ENCODE results near the gene JHY.

JHY gene

DNA sequence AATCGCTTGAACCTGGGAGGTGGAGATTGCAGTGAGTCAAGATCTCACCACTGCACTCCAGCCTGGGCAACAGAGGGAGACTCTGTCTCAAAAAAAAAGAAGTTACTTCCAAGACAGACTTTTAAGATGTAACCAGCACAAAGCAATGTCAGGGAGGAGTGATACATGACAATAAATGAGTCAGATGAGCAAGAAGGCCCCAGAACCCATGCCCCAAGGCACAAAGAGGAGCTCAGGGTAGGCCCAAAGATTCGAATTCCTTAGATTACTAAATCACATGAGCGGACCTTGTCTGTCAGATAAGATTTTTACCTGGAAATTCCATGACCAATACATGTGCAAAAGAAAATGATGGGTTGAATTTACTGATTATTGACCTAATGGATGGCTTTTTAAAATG lies 10.5 kb upstream of the JHY start:
- DNase-seq = no peak

DNA sequence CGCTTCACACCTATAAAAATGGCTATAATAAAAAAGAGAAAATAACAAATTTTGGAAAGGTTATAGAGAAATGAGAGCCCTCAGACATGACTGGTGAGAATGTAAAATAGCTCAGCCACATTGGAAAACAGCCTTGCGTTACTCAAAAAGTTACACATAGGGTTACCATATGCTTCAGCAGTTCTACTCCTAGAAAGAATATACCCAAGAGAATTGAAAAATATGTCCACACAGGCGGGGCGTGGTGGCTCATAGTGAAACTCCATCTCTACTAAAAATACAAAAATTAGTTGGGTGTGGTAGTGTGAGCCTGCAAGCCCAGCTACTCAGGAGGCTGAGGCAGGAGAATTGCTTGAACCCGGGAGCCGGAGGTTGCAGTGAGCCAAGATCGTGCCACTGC lies 7.6 kb upstream of the JHY start:
- no peak for DNase-seq

DNA sequence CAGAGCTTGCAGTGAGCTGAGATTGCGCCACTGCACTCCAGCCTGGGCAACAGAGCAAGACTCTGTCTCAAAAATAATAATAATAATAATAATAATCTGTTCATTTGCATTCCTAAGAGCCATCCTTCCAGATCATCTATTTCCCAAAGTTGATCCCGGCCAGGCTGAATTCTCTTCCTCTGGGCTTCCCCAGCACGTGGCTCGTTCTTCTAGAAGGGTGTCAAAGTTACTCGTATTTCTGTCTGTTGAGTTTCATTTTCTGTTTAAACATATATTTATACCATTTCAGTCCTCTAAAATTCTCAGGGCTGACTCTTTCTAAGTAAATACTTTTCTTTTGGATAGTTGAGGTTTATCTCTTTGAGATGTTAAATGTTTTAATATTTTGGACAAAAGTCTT lies 4.8 kb upstream of the JHY start:
- no peak for DNase-seq

DNA sequence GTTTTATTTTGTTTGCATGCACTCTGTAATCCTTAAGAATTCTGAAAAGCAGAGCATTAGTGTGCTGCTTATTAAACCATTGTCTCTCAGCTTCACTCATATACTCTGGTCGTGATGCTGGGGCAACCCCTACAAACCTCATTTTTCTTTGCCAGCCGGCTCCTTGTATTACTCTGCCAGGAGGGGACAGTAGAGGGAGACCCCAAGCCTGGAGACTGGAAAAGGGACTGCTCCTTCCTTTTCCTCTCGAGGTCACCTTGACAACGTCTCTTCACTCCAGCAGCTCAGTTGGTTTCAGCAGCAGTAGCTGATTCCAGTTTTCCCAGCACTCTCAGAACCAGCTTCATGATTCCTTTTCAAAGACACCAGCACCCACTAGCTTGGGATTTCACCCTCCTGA lies 2.8 kb upstream of the JHY start:
- DNase-seq = no peak

DNA sequence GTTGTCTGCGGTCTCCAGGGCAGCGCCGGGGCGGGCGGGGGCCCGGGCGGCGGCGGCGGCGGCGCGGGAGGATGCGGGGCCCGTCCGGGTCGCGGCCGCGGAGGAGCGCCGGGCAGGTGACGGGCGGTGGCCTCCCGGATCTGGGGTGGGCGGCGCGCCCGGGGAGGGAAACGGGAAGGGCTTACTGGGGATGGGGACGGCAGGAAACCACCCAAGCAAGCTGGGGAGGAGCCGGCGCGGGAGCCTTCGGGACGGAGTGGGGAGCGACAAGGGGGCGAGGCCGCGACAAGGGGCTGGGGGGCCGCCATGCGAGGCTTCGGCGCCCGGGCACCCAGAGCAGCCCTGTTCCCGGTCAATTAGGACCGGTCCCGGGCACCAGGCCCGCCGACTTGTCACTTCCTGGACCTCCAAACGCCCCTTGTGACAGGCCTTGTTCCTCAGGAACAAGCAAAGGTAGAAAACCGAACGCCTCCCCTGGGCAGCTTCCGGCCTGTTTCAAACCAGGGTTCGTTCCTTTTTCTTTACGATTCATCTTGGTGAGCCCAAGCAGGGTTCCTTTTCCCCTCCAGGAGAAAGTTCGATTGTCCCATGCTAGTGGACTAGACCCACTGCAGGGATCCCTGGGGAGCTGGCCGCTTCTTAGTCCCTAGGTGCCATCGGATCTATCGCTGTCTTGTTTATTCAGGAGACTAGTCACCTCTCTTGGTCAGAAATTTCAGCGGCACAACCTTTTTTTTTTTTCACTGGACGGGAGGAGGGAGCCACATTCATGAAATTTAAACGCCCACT lies 492 bp downstream of the JHY start:
- DNase-seq = no peak

DNA sequence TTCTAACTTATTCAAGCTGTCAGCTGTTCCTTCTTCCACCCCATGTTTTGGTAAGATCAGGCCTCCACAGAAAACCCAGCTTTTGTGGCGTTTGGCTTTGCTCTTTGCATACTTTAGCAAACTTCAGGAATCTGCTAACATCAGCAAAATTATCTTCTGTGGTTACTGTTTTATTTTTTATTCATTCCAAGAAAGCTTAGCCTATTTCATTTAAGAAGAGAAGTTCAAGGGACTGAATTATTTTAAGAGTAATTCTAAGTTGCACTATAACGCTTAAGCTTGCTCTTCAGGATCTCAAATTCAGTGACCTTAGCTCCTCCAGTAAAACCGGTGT lies 1.1 kb downstream of the JHY start:
- DNase-seq = no peak

DNA sequence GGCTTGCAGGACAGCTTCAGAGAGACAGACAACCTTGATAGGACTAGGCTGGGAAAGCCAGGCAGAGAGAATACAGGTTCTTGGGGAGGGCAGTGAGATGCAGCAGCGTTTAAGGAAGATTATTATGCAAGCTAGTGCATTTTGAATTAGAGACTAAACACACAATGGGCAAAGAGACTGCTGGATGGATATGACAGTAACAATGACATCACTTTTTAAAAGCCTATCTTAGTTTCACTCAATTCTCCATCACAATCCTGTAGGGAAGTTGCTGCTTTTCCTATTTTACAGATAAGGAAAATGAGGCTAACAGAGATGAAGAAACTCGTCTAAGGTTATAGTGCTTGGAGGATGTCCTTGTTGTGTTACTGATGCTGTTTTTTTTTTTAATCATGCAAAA lies 5.6 kb downstream of the JHY start:
- DNase-seq = no peak

DNA sequence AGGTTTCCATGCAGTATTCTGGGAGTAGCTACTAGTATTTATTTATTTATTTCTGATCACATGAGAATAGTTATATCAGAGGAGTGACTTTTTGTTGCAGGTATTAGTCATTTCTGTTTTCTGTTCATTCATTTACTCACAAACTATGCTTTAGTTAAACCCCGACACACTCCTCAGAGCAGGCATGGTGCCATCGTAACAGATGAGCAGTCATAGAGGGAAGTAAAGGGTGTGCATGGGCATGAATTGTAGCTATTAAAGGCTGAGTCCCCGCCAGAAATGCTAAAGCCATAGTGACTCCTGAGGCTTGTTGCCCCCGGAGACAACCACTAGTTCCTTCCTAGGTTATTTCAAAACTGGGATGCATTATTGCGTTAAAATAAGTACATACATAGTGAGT lies 10.6 kb downstream of the JHY start:
- no peak for DNase-seq

DNA sequence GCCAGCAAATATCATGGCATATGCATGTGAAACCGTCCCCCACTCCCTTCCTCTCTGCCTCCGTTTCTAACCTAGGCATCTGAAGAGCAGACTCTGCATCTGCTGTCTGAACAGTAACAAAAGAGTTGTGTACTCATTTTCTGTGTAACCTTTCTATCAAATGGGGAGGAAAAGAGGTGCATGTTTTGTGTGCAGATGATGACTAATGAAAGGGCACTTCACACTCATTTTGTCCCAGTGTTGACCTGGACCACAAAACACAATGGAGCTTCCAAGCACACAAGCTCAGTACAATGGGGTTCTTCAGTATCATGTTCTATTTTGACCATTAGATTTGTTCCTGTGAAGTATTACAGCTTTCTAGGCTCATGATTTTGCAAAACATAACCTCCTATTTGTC lies 13.0 kb downstream of the JHY start:
- DNase-seq = no peak

DNA sequence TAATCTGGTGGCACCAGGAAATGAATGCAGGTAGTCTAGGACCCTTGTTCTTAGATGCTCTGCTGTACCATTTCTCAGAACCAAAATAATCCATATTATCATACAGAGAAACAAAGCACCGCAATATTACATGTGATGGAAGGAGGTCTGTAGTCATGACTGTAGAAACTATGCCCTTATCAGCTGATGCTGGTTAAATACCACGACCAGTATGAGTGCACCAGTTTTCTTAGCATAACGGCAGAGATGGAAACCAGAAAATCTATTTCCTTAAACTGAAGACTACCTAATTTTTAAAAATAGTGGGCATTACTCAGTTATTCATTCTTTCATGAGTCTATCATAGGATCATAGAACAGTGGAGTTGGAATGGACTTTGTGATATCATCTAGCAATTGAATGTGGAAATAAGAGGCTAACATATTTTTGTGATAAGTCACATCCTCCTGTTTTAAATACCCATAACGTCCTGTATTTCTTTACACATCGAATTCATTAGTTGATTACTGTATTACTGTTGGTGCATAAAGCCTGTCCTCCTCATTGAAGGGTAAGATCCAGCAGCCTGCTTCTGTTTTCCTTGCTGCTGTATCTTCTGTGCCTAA lies 15.1 kb downstream of the JHY start:
- no peak for DNase-seq

DNA sequence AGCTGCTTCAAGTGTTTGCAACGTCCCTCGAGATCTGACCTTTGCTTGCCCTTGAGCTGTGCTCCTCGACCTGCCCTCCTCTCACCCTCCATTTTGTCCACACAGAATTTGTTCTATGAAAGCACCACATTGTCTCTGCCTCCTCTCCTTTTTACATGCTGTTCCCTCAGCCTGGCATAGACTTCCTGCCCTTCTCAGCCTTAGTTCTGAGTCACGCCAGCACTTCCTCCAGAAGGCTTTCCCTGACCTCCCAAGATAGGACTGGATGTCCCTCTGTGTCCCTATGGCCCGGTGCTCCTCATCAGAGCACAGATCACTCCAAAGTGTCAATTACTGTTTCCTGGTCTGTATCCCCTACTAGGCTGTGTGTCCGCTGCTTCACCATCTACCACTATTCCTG lies 16.2 kb downstream of the JHY start:
- DNase-seq = no peak

DNA sequence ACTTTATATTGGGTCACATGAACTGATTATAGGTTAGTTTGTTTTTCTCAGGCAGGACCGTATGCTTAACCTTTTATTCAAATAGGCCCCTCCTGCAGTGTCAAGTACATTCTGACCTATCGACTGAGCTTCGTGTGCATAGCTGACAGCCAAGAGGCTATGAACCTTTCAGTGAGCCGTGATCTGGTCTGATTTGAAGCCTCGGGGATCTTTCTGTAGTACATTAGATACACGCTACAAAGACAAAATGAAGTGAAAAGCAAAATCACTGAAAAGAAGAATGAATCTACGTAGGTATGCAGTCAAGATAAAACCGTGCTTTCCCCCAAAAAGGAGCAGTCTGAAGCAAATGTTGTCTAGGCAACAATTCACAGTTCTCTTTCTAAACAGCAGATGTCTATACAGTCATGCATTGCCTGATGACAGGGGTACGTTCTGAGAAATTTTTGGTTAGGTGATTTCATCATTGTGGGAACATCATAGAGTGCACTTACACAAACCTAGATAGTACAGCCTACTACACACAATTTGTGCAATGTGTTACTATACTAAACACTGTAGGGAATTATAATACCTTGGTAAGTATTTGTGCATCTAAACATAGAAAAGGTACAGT lies 18.1 kb downstream of the JHY start:
- DNase-seq = no peak

DNA sequence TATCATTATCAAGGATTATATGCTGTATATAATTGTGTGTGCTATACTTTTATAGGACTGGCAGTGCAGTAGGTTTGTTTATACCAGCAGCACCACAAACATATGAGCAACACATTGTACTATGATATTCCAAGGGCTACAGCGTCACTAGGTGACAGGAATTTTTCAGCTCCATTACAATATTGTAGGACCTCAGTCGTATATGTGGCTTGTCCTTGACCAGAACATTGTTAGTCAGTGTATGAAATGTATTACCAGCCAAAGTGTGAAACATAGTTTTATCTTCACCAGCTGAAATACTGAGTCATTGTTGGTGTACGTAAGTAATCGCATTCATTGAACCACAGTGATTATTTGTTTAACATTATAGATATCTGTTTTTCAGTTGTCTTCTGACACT lies 20.4 kb downstream of the JHY start:
- DNase-seq = no peak

DNA sequence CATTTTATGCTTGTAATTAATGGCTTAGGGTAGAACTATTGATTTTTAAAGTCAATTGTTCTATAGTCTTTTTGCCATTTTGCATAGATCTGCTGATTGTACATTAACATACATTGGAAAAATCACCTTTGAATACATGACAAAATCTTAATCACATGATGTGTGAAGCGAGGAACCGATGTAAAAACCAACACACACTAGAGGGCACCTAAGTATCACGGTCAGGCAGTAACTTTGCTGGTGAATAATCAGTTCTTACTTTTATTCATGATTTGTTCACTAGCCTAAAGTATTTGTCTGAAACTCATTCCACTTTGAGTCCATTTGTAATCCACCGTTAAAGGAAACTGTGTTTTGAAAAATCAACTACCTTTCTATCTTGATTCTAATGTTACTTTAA lies 28.2 kb downstream of the JHY start:
- no peak for DNase-seq

DNA sequence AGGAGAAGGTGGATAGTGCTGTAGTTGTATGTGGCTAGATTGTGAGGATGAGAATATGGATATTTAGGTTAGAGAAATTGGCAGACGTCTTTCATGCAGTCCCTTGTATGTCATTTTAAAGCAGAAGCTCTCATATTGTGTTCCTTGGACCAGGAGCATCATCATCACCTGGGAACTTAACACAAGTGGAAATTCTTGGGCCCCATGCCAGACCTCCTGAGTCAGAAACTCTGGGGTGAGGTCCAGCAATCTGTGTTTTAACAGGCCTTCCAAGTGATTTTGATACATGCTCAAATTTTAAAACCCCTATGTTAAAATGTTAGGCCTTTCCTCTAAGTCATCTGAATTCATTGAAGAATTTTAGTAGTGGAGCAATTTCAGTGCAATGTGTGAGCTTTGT lies 34.8 kb downstream of the JHY start:
- DNase-seq = no peak

DNA sequence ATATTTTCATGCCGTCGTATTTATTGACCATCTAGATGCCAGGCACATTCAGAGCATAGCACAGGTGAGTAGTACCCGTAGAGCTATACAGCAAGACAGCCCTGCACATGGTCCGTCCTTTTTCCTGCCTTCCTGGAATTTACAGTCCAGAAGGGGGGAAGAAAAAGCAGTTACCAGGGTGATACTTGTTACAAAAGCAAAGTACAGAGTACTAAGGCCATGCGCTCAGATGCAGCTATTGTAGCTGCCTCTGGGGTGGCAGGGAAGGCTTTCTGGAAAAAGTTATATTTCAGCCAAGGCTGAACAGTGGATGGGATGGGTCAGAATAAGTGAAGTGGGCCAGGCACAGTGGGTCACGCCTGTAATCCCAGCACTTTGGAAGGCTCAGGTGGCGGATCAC lies 36.2 kb downstream of the JHY start:
- DNase-seq = no peak

DNA sequence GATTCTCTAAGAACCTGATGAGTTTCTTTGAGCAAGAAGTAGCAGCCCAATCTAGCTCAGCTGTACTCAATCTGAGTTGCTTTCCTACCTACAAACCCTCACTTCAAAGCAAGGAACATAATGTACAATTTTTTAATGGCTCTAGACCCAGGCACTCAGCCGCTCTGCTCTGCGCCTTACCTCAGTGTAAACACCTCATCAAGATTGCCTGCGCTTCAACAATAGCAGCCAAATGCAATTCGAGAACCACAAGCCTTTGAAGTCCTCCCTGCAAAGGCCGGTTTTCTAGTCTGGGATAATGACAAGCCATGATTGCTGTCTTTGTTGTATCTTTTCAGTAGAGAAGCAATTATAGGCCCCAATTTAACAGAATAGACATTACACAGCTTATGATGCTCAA lies 38.0 kb downstream of the JHY start:
- DNase-seq = no peak

DNA sequence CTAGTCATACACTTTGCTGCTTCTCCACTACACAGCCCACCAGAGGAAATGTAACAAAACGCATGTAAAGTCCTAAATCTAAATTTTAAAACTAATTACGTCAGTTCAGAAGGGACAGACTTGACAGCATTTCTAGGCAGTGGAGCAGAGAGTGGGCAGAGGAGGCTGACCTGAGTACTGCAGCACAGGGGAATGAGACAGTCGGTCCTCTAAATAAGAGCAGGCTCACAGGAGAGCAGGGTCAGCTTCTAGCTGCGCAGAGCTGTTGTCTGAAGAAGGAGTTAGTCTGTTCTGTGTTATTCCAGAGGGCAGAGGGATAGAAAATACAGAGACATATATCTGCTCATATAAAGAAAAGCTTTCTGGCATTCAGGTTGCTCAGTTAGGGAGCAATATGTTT lies 40.3 kb downstream of the JHY start:
- DNase-seq = no peak

DNA sequence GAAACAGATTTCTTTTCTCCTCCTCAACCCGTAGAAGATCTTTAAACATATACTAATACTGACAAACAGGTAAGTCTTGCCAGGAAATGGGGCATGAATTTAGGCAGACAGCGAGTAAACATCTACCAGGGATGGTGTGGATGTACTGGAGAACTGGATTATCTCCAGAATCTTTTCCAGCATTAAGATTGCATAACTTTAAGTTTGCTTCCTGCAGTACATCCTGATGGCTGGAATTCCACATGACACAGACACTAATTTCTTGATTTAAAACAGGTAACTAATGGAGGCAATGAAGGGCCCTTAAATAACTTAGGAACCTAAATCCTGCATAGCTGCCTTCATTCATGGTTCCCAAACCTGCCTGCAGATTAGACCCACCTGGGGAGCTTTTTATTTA lies 40.7 kb downstream of the JHY start:
- DNase-seq = no peak

DNA sequence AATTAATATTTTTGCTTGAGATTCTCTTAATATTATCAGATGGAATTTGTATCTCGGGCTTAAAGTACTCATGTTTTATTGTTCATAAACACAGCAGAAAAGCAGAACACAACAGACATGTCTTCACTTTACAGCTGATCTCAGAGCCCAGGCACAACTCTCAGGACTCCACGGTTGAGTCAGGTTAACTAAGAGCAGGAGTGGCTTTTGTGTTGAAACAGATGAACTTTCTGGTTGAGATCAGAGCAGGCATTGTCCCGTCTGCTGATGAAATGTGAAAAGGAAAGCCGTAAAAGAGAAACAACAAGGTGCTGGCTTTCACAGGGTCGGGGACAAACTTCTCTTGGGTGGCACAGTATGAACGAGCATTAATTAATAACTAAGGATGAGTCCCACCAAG lies 49.0 kb downstream of the JHY start:
- no peak for DNase-seq

DNA sequence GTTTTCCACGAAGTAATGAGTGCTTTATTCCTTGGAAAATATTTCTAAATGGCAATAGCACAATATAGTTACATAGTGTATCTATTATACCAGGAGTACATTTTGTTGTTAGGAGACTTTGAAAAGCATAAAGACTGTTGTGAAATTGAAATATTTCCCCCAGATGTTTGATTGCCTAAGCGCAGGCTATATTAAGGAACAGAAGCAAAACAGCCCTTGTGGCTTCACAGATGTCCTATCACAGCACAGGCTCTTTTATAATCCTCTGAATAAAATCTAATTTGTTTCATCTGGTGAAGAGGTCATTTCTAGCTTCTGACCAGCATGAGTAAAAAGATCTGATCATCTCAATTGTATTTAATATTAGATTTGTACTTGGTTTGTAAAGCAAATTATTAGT lies 50.9 kb downstream of the JHY start:
- DNase-seq = no peak

DNA sequence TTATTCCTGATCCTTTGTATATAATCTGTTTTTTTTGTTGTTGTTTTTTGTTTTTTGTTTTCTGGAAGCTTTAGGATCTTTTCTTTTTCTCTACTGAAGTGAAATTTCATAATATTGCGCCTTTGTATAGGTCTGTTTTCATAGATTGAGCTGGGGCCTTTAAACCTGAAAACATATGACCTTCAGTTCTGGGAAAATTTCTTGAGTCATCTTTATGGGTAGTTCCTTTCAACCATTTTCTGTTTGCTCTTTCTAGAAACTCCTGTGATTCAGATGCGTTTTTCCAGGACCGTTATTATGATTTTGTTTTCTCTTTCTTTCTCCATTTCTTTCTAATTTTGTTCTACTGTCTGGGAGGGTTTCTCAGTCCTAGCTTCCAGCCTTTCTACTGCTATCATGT lies 55.4 kb downstream of the JHY start:
- no peak for DNase-seq

DNA sequence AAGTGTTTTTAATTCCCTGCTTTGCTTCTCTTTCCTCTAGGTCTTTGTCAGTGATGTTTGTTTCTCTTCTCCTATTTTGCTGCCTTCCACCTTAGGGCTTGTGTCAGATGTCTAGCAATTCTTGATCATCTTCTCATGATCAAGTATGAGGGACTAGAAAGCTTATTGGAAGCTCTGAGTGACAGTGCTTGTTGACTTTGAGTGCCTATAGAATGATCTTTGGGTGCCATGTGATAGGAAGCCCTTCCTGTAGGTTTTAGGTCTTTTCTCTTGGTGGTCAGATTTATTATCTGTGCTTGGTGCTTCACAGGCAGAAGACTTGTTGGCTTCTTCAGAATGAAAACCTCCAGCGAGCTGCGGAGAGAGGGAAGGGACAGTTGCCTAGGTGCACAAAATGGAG lies 56.0 kb downstream of the JHY start:
- no peak for DNase-seq

DNA sequence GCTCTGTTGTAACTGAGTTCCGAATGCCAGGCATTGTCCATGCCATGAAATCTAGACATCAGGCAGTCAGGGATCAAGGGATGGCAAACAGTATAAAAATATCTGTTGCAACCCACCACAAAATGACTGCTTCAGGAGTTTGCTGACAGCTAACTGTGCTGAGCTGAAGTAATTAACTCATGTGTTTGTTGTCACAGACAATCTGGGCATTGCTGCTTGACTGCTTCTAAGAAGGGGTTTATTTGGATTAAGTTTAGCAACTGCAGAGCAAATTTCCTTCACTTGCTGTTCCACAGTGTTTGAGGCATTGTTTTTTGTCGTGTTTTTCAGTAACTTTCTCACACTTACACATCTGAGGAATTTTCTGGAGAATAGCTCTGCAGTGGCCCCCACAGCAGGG lies 68.7 kb downstream of the JHY start:
- DNase-seq = no peak

DNA sequence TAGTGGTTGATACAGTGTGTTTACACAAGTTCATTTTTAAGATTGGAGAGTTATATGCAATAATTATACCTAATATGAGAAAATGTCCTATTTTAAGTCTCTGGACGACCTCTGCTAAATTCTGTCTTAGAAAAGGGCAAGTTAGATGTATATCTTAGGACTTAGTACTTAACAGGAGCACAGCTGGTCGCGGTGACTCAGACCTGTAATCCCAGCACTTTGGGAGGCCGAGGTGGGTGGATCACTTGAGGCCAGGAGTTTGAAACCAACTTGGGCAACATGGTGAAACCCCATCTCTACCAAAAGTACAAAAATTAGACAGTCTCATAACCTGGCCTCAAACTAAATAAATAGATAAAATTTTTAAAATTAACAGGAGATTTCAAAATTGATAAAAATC lies 71.9 kb downstream of the JHY start:
- DNase-seq = no peak

All from NK-92 treated with Interleukin-12 subunit alpha and Interleukin-12 subunit beta, amount 100 ng/mL, for 24 hours (cell line).